WTC11 (cell line): ENCODE results near the gene TAMALIN.

Experiments
- CREM ChIP-seq: sonication (generic); formaldehyde crosslinking; IDR thresholded peaks from 2 replicates; pipeline ENCODE4 v1.8.1; 2022; ENCODE audit warnings: mild to moderate bottlenecking, missing genetic modification reagents, moderate library complexity
- CTCF ChIP-seq: fragments of 200-600 bp; IDR thresholded peaks from 2 replicates; pipeline ENCODE4 v1.8.0; 2022; ENCODE audit warnings: antibody characterized with exemption
- E2F4 ChIP-seq: sonication (generic); formaldehyde crosslinking; IDR thresholded peaks from 2 replicates; pipeline ENCODE4 v1.8.1; 2022; ENCODE audit warnings: low read depth, mild to moderate bottlenecking, moderate library complexity, missing genetic modification reagents, borderline replicate concordance
- ERG ChIP-seq: fragments of 250-450 bp; sonication (Bioruptor Pico); IDR thresholded peaks from 2 replicates; pipeline ENCODE4 v1.8.0; 2021; ENCODE audit warnings: mild to moderate bottlenecking
- ESRRA ChIP-seq: sonication (generic); formaldehyde crosslinking; IDR thresholded peaks from 2 replicates; pipeline ENCODE4 v1.8.1; 2022; ENCODE audit warnings: mild to moderate bottlenecking, missing genetic modification reagents, borderline replicate concordance
- IRF1 ChIP-seq: sonication (generic); formaldehyde crosslinking; IDR thresholded peaks from 2 replicates; pipeline ENCODE4 v1.8.0; 2023; ENCODE audit warnings: missing genetic modification reagents
- NFYB ChIP-seq: sonication (generic); formaldehyde crosslinking; conservative IDR thresholded peaks from 2 replicates; pipeline ENCODE4 v1.8.0; 2022; ENCODE audit warnings: low read depth, missing genetic modification reagents
- NR3C1 ChIP-seq: sonication (generic); formaldehyde crosslinking; conservative IDR thresholded peaks from 2 replicates; pipeline ENCODE4 v1.8.1; 2023; ENCODE audit warnings: low read depth, mild to moderate bottlenecking, missing genetic modification reagents
- SP1 ChIP-seq: sonication (generic); formaldehyde crosslinking; conservative IDR thresholded peaks from 2 replicates; pipeline ENCODE4 v1.8.1; 2022; ENCODE audit warnings: missing genetic modification reagents
- STAT6 ChIP-seq: sonication (generic); formaldehyde crosslinking; conservative IDR thresholded peaks from 2 replicates; pipeline ENCODE4 v1.8.1; 2023; ENCODE audit warnings: mild to moderate bottlenecking, low read depth, missing genetic modification reagents, moderate library complexity
- TEAD4 ChIP-seq: sonication (generic); formaldehyde crosslinking; IDR thresholded peaks from 2 replicates; pipeline ENCODE4 v1.8.0; 2022; ENCODE audit warnings: mild to moderate bottlenecking, missing genetic modification reagents
- USF2 ChIP-seq: sonication (generic); formaldehyde crosslinking; IDR thresholded peaks from 2 replicates; pipeline ENCODE4 v1.8.1; 2023; ENCODE audit warnings: mild to moderate bottlenecking, missing genetic modification reagents, moderate library complexity
- ZNF138 ChIP-seq: sonication (generic); formaldehyde crosslinking; conservative IDR thresholded peaks from 2 replicates; pipeline ENCODE4 v1.8.1; 2022; ENCODE audit warnings: mild to moderate bottlenecking, moderate library complexity, missing genetic modification reagents
- ZNF263 ChIP-seq: sonication (generic); formaldehyde crosslinking; IDR thresholded peaks from 2 replicates; pipeline ENCODE4 v1.8.1; 2022; ENCODE audit warnings: low read depth, mild to moderate bottlenecking, moderate library complexity, missing genetic modification reagents

GRCh38 chr12:52009081-52009751, 2.5 kb downstream of the TAMALIN start:
- TF ChIP-seq E2F4 (CRISPR knock-in tag) = no peak
- no peak for TF ChIP-seq USF2 (CRISPR knock-in tag)
- no peak for TF ChIP-seq ERG (CRISPR knock-in tag)
- TF ChIP-seq CTCF = no peak
- no peak for TF ChIP-seq ZNF138 (CRISPR knock-in tag)
- no peak for TF ChIP-seq NR3C1 (CRISPR knock-in tag)
- TF ChIP-seq NFYB (CRISPR knock-in tag) = no peak
- no peak for TF ChIP-seq CREM
- no peak for TF ChIP-seq ZNF263 (CRISPR knock-in tag)
- TF ChIP-seq IRF1 (CRISPR knock-in tag) = no peak
- TF ChIP-seq ESRRA (CRISPR knock-in tag) = no peak
- no peak for TF ChIP-seq TEAD4 (CRISPR knock-in tag)
- TF ChIP-seq STAT6 (CRISPR knock-in tag) = no peak
- TF ChIP-seq SP1 = no peak
